SK-N-SH treated with all-trans-retinoic acid at 6 μM for 48 hours (cell line): Measurements from ENCODE around the gene DUSP14.
A peak's percentile ranks its signal among the peaks of the same experiment; 100 is the strongest.

Source experiments
- ATAC-seq: fragments of 200-7000 bp; cut with Tn5 transposase; 3 replicates; pipeline ENCODE4 v1.9.1; 2020; ENCODE audit warnings: mild to moderate bottlenecking, moderate library complexity
- ARNTL ChIP-seq: fragments of 450-650 bp; formaldehyde crosslinking; IDR thresholded peaks from 2 replicates; pipeline ENCODE4 v1.5.0; 2020; ENCODE audit warnings: low read depth, mild to moderate bottlenecking, moderate library complexity, borderline replicate concordance
- BACH2 ChIP-seq: fragments of 250-450 bp; sonication (Bioruptor Pico); IDR thresholded peaks from 2 replicates; pipeline ENCODE4 v1.9.0; 2021; ENCODE audit warnings: mild to moderate bottlenecking, borderline replicate concordance
- CREB5 ChIP-seq: fragments of 250-450 bp; sonication (Bioruptor Pico); IDR thresholded peaks from 2 replicates; pipeline ENCODE4 v1.5.1; 2020; ENCODE audit warnings: low read depth, mild to moderate bottlenecking, moderate library complexity
- CSRNP3 ChIP-seq: fragments of 250-450 bp; sonication (Bioruptor Pico); IDR thresholded peaks from 2 replicates; pipeline ENCODE4 v1.5.1; 2021; ENCODE audit warnings: mild to moderate bottlenecking, moderate library complexity
- ESRRG ChIP-seq: fragments of 250-450 bp; sonication (Bioruptor Pico); IDR thresholded peaks from 2 replicates; pipeline ENCODE4 v1.6.1; 2021; ENCODE audit warnings: mild to moderate bottlenecking
- OSR1 ChIP-seq: fragments of 250-450 bp; sonication (Bioruptor Pico); IDR thresholded peaks from 2 replicates; pipeline ENCODE4 v1.8.0; 2022; ENCODE audit warnings: moderate library complexity, mild to moderate bottlenecking, inconsistent platforms
- POU6F1 ChIP-seq: fragments of 250-450 bp; sonication (Bioruptor Pico); IDR thresholded peaks from 2 replicates; pipeline ENCODE4 v1.8.0; 2021; ENCODE audit warnings: low read depth, mild to moderate bottlenecking, moderate library complexity, borderline replicate concordance
- PPARA ChIP-seq: fragments of 250-450 bp; sonication (Bioruptor Pico); IDR thresholded peaks from 2 replicates; pipeline ENCODE4 v1.5.0; 2020; ENCODE audit warnings: mild to moderate bottlenecking, borderline replicate concordance
- SNAI2 ChIP-seq: fragments of 250-450 bp; sonication (Bioruptor Pico); IDR thresholded peaks from 2 replicates; pipeline ENCODE4 v1.5.0; 2020; ENCODE audit warnings: mild to moderate bottlenecking, moderate library complexity
- TOX ChIP-seq: fragments of 250-450 bp; sonication (Bioruptor Pico); IDR thresholded peaks from 2 replicates; pipeline ENCODE4 v1.8.0; 2021; ENCODE audit warnings: mild to moderate bottlenecking, moderate library complexity, borderline replicate concordance
- TSHZ2 ChIP-seq: fragments of 250-450 bp; sonication (Bioruptor Pico); IDR thresholded peaks from 2 replicates; pipeline ENCODE4 v1.5.0; 2020; ENCODE audit warnings: mild to moderate bottlenecking, moderate library complexity
- ZC3H10 ChIP-seq: fragments of 250-450 bp; sonication (Bioruptor Pico); IDR thresholded peaks from 2 replicates; pipeline ENCODE4 v1.5.1; 2021; ENCODE audit warnings: mild to moderate bottlenecking, moderate library complexity
- ZFP30 ChIP-seq: fragments of 450-650 bp; formaldehyde crosslinking; IDR thresholded peaks from 2 replicates; pipeline ENCODE4 v1.5.0; 2022; ENCODE audit warnings: mild to moderate bottlenecking, moderate library complexity
- ZNF565 ChIP-seq: fragments of 450-650 bp; formaldehyde crosslinking; conservative IDR thresholded peaks from 2 replicates; pipeline ENCODE4 v1.5.0; 2020; ENCODE audit warnings: low read depth, mild to moderate bottlenecking, moderate library complexity
- ZNF70 ChIP-seq: fragments of 450-650 bp; formaldehyde crosslinking; IDR thresholded peaks from 2 replicates; pipeline ENCODE4 v1.5.0; 2020; ENCODE audit warnings: mild to moderate bottlenecking, moderate library complexity
- ZNF8 ChIP-seq: fragments of 450-650 bp; formaldehyde crosslinking; IDR thresholded peaks from 2 replicates; pipeline ENCODE4 v1.5.0; 2020; ENCODE audit warnings: mild to moderate bottlenecking, moderate library complexity

Gene DUSP14

GRCh38 chr17:37502009-37502936, 12.6 kb downstream of the DUSP14 start:
- TF ChIP-seq ZNF70 (CRISPR knock-in tag) (no peak), CREB5 (no peak)
- ATAC-seq: no peak

- no peak for ATAC-seq
- no peak for TF ChIP-seq ESRRG
- no peak for TF ChIP-seq ZC3H10 (CRISPR knock-in tag)
- no peak for TF ChIP-seq TOX (CRISPR knock-in tag)
- no peak for TF ChIP-seq TSHZ2
- TF ChIP-seq OSR1: no peak
- TF ChIP-seq PPARA: no peak
These were observed 13.5 kb downstream of the DUSP14 start for GRCh38 chr17:37503148-37503547.

- TF ChIP-seq ZFP30 (CRISPR knock-in tag) (no peak), BACH2 (no peak), CREB5 (no peak), ZNF8 (CRISPR knock-in tag) (no peak)
- no peak for ATAC-seq
These were observed 15.6 kb downstream of the DUSP14 start for GRCh38 chr17:37505333-37505732.

- peak; percentile 94 for ATAC-seq
- no peak for TF ChIP-seq CSRNP3
- TF ChIP-seq ZNF565: no peak
- TF ChIP-seq SNAI2 (CRISPR knock-in tag): no peak
- TF ChIP-seq ZNF8 (CRISPR knock-in tag): no peak
- TF ChIP-seq TSHZ2: no peak
- no peak for TF ChIP-seq ZC3H10 (CRISPR knock-in tag)
- TF ChIP-seq ARNTL: no peak
- TF ChIP-seq TOX (CRISPR knock-in tag): no peak
- no peak for TF ChIP-seq POU6F1 (CRISPR knock-in tag)
- TF ChIP-seq CREB5: no peak
- no peak for TF ChIP-seq PPARA
These were observed 17.0 kb downstream of the DUSP14 start for GRCh38 chr17:37506678-37507077.
